AG04449 (cell line): ENCODE measurements around the gene HM13.

ENCODE experiments used
- CTCF ChIA-PET: fragments of 350-600 bp; formaldehyde crosslinking; extraction: SDS; loops from one replicate; lab custom pipeline; 2021; ENCODE audit warnings: antibody characterized with exemption; lab: Yijun Ruan, JAX
- POLR2A ChIA-PET: fragments of 400-600, 350-600 bp; formaldehyde crosslinking; extraction: SDS; loops from one replicate; lab custom pipeline; 2020; ENCODE audit warnings: antibody characterized with exemption, inconsistent platforms; lab: Yijun Ruan, JAX
- DNase-seq: peaks from one replicate; pipeline ENCODE4 v3.0.0-alpha.2; 2010; ENCODE audit warnings: low read depth, low spot score
- H3K4me3 ChIP-seq: 2 replicates; pipeline ENCODE4 v1.5.1; 2011; ENCODE audit warnings: low read depth, mild to moderate bottlenecking, control low read depth, low read length
- TF ChIP-seq, protein P1 (sequence below): IDR thresholded peaks from one replicate; pipeline ENCODE4 v1.5.1; 2011; ENCODE audit warnings: mild to moderate bottlenecking, moderate library complexity, low read length, control low read depth, inconsistent platforms; ENCODE audit not compliant: insufficient read depth; ENCODE audit errors: missing control alignments

The HM13 gene

GRCh38 chr20:31590717-31591225 lies 76.5 kb downstream of the HM13 start:
- H3K4me3 ChIP-seq = no peak overlapping the region
- CTCF ChIA-PET = interaction anchor here (0.6 to 4.8 kb wide), 11 partner anchors 12 to 133 kb away, joined by 3 to 42 read pairs (median 6); partner anchors contain the start of gene BCL2L1
- DNase-seq = no peak
- TF ChIP-seq, protein P1, sequence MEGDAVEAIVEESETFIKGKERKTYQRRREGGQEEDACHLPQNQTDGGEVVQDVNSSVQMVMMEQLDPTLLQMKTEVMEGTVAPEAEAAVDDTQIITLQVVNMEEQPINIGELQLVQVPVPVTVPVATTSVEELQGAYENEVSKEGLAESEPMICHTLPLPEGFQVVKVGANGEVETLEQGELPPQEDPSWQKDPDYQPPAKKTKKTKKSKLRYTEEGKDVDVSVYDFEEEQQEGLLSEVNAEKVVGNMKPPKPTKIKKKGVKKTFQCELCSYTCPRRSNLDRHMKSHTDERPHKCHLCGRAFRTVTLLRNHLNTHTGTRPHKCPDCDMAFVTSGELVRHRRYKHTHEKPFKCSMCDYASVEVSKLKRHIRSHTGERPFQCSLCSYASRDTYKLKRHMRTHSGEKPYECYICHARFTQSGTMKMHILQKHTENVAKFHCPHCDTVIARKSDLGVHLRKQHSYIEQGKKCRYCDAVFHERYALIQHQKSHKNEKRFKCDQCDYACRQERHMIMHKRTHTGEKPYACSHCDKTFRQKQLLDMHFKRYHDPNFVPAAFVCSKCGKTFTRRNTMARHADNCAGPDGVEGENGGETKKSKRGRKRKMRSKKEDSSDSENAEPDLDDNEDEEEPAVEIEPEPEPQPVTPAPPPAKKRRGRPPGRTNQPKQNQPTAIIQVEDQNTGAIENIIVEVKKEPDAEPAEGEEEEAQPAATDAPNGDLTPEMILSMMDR = no peak
- POLR2A ChIA-PET = interaction anchor here (1.9 kb wide), 1 partner anchor 14 kb away, joined by 9 read pairs; the partner anchor contains the start of gene ID1

DNA sequence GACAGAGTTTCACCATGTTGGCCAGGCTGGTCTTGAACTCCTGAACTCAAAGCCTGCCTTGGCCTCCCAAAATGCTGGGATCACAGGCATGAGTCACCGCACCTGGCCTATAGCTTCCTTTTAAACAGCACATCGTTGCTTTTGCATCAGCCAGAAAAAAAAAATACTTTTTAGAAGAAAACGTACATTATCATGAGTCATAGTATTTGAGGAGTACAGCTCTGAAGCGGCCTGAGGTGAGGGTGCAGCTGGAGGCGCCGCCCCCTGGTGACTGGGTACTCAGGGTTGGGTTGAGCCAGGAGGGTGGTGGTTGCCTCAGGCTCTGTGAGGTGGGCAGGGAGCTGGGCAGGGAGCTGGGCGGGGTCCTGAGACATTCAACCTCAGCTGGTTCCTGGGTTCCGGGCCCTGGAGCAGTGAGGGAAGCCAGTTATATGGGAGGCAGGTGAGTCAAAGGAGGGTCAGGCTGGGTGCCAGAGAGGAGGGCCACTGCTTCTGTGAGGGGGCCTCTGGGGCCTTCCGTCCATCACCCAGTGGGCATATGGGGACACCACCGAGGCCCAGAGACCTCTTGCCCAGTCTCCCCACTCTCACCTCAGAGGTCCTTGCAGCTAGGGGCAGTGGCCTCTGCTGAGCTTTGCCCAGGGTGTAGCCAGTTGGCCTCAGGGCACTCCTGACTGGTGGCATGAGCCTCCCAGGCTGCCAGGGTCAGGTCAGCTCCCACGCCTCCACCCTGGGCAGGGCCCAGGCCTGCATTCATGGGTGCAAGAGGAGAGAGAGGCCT lies 79.2 kb downstream of the HM13 start:
- no peak for DNase-seq
- TF ChIP-seq, protein P1 = peak; percentile 9
- no peak overlapping the region for H3K4me3 ChIP-seq
- CTCF ChIA-PET = interaction anchor here (0.7 to 4.1 kb wide), 8 partner anchors 9 to 35 kb away, joined by 3 to 42 read pairs (median 6); partner anchors contain the start of gene ID1
- POLR2A ChIA-PET = interaction anchor here (1.0 to 1.6 kb wide), 5 partner anchors 9 to 33 kb away, joined by 3 to 17 read pairs (median 4); partner anchors contain the start of gene ID1

DNA sequence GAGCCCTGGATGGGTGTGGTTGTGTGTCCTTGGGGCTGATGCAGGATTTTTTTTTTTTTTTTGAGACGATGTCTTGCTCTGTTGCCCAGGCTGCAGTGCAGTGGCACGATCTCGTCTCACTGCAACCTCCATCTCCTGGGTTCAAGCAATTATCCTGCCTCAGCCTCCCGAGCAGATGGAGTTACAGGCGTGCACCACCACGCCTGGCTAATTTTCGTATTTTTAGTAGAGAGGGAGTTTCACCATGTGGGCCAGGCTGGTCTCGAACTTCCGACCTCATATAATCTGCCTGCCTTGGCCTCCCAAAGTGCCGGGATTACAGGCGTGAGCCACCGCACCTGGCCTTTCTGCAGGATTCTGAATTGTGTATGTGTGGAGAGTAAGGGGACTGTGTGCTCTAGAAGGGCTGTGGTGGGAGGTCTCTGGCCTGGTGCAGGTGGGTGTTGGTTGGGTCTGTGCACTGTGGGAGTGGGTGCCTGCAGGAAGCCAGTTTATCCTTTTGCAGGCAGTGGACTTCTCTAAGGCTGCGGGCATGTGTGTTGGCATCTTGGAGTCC lies 79.8 kb downstream of the HM13 start:
- no peak overlapping the region for H3K4me3 ChIP-seq
- ChIA-PET CTCF (interaction anchor here (1.0 to 30.0 kb wide), 8 partner anchors 11 to 35 kb away, joined by 4 to 1856 read pairs (median 8); partner anchors contain the start of gene ID1), POLR2A (interaction anchor here (1.0 to 1.6 kb wide), 4 partner anchors 9 to 31 kb away, joined by 3 to 17 read pairs (median 4); partner anchors contain the start of gene ID1)
- no peak for DNase-seq
- TF ChIP-seq, protein P1 = no peak

GRCh38 chr20:31594558-31595379 lies 80.5 kb downstream of the HM13 start:
- DNase-seq = no peak
- no peak overlapping the region for H3K4me3 ChIP-seq
- TF ChIP-seq, protein P1 = no peak
- ChIA-PET POLR2A (interaction anchor here (1.2 to 1.5 kb wide), 2 partner anchors 8 to 10 kb away, joined by 5 to 10 read pairs; partner anchors contain the start of gene ID1), CTCF (interaction anchor here (1.6 to 30.0 kb wide), 3 partner anchors 10 to 29 kb away, joined by 5 to 1856 read pairs (median 19); partner anchors contain the start of gene ID1)

DNA sequence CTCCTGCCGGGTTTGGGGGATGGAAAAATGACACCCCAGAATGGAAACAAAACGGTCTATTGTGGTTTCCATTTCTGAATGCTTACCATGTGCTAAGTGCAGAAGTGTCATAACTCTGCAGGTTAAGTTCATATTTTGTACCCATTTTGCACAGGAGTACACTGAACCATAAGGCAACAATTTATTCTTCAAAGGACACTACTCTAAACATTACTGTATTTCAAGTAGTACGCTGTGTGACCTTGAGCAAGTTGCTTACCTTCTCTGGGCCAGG lies 81.1 kb downstream of the HM13 start:
- TF ChIP-seq, protein P1 = no peak
- ChIA-PET POLR2A (interaction anchor here (0.7 to 1.5 kb wide), 4 partner anchors 8 to 22 kb away, joined by 3 to 10 read pairs (median 4); partner anchors contain the start of gene ID1), CTCF (interaction anchor here (1.0 to 30.0 kb wide), 5 partner anchors 9 to 128 kb away, joined by 3 to 1856 read pairs (median 5); partner anchors contain the start of gene ID1)
- H3K4me3 ChIP-seq = no peak overlapping the region
- no peak for DNase-seq
